MV-4-11 (cell line): ENCODE data around the gene SPATS1.
A peak's percentile ranks its signal among the peaks of the same experiment; 100 is the strongest.
"Not testable (repeated sequence)": the region's sequence is repeated elsewhere in the genome, so short reads cannot be mapped to it uniquely, and the experiment has no call there.

Source experiments
- DNase-seq: peaks from one replicate; lab custom pipeline; 2025; lab: John Stamatoyannopoulos, UW

The SPATS1 gene

GRCh38 chr6:44311767-44312166 is 30.7 kb upstream of the SPATS1 start:
- DNase-seq, result no peak

- DNase-seq, result peak; percentile 80
Observed at GRCh38 chr6:44312901-44313788, 29.3 kb upstream of the SPATS1 start, which contains the start of gene AARS2. Gene AARS2, minus strand, starts transcription at chr6:44313347. Its CDS starts 24 bp downstream, at chr6:44313323.

GRCh38 chr6:44314657-44315056 is 27.8 kb upstream of the SPATS1 start:
- not testable (repeated sequence) for DNase-seq

- DNase-seq, result peak; percentile 36
Observed at GRCh38 chr6:44315516-44315915, 26.9 kb upstream of the SPATS1 start.

GRCh38 chr6:44315951-44316350 is 26.5 kb upstream of the SPATS1 start:
- DNase-seq, result no peak

GRCh38 chr6:44316481-44316880 is 26.0 kb upstream of the SPATS1 start:
- DNase-seq, result peak; percentile 12

DNA sequence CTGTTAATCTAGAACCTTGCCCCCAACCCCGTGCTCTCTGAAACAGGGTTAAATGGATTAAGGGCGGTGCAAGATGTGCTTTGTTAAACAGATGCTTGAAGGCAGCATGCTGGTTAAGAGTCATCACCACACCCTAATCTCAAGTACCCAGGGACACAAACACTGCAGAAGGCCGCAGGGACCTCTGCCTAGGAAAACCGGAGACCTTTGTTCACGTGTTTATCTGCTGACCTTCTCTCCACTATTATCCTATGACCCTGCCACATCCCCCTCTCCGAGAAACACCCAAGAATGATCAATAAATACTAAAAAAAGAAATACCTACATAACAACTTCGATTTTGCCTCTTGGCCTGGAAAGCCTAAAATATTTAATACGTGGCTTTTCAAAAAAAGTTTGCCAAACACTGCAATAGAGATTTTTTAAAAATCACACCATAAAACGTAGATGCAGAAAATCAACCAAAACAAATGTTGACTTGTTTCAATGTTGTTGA is 25.3 kb upstream of the SPATS1 start:
- not testable (repeated sequence) for DNase-seq

- DNase-seq, result no peak
Observed at GRCh38 chr6:44321210-44321609, 21.2 kb upstream of the SPATS1 start.

DNA sequence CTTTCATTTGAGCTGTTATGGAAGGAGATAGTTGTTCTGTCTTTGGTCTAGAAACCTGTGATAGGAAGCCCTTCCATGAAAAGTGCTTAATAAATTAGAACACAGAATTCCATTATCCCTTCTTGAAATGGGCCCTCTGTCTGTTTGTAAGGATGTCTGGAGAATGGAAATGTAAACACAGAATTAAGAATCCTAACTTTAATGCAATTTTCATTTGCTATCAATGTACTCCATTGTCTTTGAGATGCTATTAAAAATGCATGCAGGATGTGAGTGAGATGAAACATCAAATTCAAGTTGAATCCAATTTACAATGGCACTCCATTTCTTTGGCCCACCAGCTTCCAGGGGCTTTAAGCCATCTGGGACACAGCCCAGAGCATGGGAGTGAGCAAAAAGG is 15.4 kb upstream of the SPATS1 start:
- no peak for DNase-seq

- DNase-seq, result no peak
Observed at GRCh38 chr6:44327760-44328159, 14.7 kb upstream of the SPATS1 start.

DNA sequence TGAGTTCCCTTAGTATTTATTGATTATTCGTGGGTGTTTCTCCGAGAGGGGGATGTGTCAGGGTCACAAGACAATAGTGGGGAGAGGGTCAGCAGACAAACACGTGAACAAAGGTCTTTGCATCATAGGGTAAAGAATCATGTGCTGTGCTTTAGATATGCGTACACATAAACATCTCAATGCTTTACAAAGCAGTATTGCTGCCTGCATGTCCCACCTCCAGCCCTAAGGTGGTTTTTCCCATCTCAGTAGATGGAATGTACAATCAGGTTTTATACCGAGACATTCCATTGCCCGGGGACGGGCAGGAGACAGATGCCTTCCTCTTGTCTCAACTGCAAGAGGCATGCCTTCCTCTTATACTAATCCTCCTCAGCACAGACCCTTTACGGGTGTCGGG is 14.2 kb upstream of the SPATS1 start:
- not testable (repeated sequence) for DNase-seq

GRCh38 chr6:44329858-44330257 is 12.6 kb upstream of the SPATS1 start:
- DNase-seq, result no peak

GRCh38 chr6:44332585-44332984 is 9.9 kb upstream of the SPATS1 start:
- DNase-seq, result no peak

- peak; percentile 47 for DNase-seq
Observed at GRCh38 chr6:44333273-44333919, 9.1 kb upstream of the SPATS1 start.

DNA sequence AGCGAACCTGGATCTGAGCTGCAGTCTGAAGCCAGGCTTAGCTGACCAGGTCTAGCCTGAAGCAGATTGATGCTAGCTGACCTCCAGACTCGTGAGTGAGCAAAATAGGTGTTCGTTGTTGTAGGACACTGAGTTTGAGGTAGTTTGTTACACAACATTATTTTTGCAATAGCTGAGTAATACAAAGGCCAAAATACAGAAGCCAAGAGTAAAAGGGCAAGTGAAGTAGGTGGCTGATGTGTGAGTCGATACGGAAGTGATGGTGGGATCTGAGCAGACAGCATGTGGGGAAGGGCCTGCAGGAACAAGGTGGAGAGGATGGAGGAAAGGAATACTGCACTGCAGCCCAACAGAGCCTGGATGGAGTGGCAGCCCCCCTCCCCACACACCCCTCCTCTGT is 8.5 kb upstream of the SPATS1 start:
- DNase-seq, result peak; percentile 36

GRCh38 chr6:44335631-44336030 is 6.8 kb upstream of the SPATS1 start:
- no peak for DNase-seq

DNA sequence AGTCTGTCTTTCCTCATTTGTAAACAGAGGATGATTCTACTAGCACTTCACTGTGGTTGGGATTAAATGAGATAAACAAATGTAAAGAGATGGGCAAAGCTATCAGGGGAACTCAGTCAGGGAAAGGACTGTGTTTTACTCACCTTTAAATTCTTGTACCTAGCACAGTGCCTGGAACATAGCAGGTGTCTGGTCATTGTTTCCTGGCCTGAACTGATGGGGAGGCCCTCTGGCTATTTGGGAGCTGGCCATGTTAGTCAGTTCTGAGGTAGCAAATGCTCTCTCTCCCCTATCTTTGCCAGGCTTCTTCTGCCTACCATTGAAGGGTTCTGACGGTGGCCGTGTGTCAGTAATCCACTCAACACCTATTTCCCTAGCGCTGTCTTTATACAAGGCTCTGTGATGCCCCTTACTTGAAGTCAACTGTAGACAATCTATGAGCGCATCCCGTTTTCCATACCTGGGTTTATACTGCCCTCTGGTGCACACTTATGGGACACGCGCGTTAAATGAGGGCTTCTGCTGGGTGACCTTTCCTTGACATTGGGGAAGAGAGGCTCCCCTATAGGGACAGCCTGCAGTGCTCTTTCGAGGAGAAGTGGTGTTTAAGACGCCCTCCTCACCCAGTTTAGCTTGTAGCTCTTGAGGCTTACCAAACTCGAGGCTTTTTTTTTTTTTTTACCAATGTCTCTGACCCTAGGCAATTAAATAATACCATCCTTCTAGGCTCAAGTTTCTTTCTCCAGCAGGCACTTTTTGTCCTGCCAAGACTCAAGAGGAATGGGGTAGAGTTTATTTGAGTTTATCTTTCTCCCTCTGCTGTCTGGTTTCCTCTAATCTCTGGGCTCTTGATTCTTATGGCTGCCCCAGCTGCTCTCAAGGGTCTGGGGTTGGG is 4.0 kb upstream of the SPATS1 start:
- DNase-seq, result peak; percentile 59

- DNase-seq, result no peak
Observed at GRCh38 chr6:44339301-44339700, 3.1 kb upstream of the SPATS1 start.

DNA sequence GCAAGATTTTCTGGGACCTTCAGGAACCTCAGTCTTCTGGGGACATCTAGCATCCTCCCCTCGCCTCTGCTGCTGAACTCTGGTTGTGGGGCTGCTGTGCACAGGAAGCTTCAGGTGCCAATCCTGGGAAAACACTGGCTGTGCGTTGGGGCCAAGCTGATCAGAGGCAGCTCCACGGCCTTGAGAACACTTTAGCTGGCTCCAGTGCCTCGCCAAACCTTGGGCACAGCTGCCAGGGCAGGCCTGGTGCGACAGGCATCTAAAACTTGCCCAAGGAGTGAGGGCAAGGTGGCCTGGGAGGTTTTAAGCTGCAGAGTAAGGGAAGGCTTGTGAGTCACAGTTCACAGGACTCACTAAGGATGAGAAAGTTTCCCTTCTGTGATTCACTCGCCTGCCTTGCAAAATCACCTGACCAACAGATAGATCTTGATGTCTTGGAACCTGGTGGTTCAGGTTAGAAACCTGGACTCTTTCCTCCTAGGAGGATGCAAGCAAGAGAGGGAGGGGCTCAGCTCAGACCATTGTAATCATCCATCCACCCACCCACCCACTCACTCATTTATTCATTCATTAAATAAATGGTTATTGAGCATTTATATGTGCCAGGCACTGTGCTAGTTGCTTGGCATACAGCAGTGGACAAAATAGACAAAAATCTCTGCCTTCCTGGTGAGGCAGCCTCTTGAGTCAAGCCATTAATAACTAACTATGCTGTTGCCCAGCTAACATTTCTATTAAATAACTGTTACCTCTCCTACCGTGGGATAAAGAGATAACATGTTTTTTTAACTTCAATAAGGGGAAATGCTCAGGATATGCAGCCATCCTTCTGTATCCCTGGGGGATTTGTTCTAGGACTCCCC is 2.5 kb upstream of the SPATS1 start:
- no peak for DNase-seq

- DNase-seq, result peak; percentile 10
Observed at GRCh38 chr6:44341095-44341890, 1.2 kb upstream of the SPATS1 start.
